Testis (tissue), 3 donors: ENCODE results near the gene PRPH. TPM values are rescaled to one million over a fixed set of nuclear protein-coding genes. Genes with fewer than 3 reads are reported as not detected.

Source experiments
- DNase-seq: peaks from one replicate; pipeline ENCODE4 v3.0.0-alpha.2; 2019
- H3K27ac ChIP-seq, 2 donors: fragments of 200-600 bp; sonication (generic); one replicate each; pipeline ENCODE4 v1.5.1; 2019
- H3K27me3 ChIP-seq: fragments of 200-600 bp; sonication (generic); one replicate; pipeline ENCODE4 v1.5.1; 2019
- H3K36me3 ChIP-seq: fragments of 200-600 bp; sonication (generic); one replicate; pipeline ENCODE4 v1.5.1; 2017; ENCODE audit warnings: low read depth; ENCODE audit errors: missing control alignments
- H3K4me1 ChIP-seq: fragments of 200-600 bp; sonication (generic); one replicate; pipeline ENCODE4 v1.5.1; 2019
- H3K4me3 ChIP-seq, 2 donors: fragments of 200-600 bp; sonication (generic); one replicate each; pipeline ENCODE4 v1.5.1; 2017 to 2019
- H3K9me3 ChIP-seq: fragments of 200-600 bp; sonication (generic); one replicate; pipeline ENCODE4 v1.5.1; 2017
- CTCF ChIP-seq, 3 experiments: fragments of 450-650 bp in 2 of 3; fragments of 200-600 bp in 1 of 3; sonication (generic) in 1 of 3; IDR thresholded peaks; one replicate each; pipeline ENCODE4 v1.5.1; 2016 to 2019; ENCODE audit warnings: antibody characterized with exemption in 3 of 3, mild to moderate bottlenecking in 2 of 3, moderate library complexity in 1 of 3
- POLR2A ChIP-seq: fragments of 450-650 bp; IDR thresholded peaks from one replicate; pipeline ENCODE4 v1.6.1; 2017; ENCODE audit warnings: antibody characterized with exemption, mild to moderate bottlenecking, moderate library complexity
- WGBS, 2 donors: methylation state at CpG; one replicate each; pipeline ENCODE4 v1.1.5; 2018; 5-methylcytosine and 5-hydroxymethylcytosine counted together
- intact Hi-C: fragments of 100-400 bp; cut with DNase I; formaldehyde crosslinking; loops from one replicate; pipeline ENCODE4 v1.15.1; 2023; ENCODE audit warnings: low total_unique reads
- polyA plus RNA-seq: library from polyadenylated mRNA; stranded (reverse); fragments of 350-450 nt; fragmentation: Illumina TruSeq; extraction: RNeasy Lipid Tissue Mini Kit (QIAGEN cat#74804); gene quantifications from one replicate; pipeline ENCODE4 v1.2.3, GENCODE V29; 2014; ENCODE audit warnings: low read depth, low replicate concordance; ENCODE audit not compliant: insufficient read depth
- total RNA-seq, 2 donors: library from RNA; depleted of rRNA; stranded (reverse); fragments of >200 nt; gene quantifications; one replicate each; pipeline ENCODE4 v1.2.3, GENCODE V29; 2016

Gene PRPH
- total and polyA plus RNA-seq, 3 donors from 2014 or later: 36.5 to 112 (median 50.0) TPM

- Histone ChIP-seq H3K4me1 (peaks cover 20% of the 10 kb centered on the region), H3K9me3 (no peaks in the 10 kb centered on the region), H3K36me3 (no peaks in the 10 kb centered on the region), H3K27ac (no peak overlapping the region), H3K27me3 (no peaks in the 10 kb centered on the region), H3K4me3 (peak overlapping the region; percentile 26 to 38)
- TF ChIP-seq POLR2A (no peak), CTCF (IDR thresholded peaks at IDR 0.05) (peak; percentile 44 to 73 (median 62))
- peak; percentile 64 for DNase-seq
- WGBS, 2 donors: 17 to 24% methylated on average over 14 to 54 of the region's 54 CpGs
- intact Hi-C loops: no loop called here
These were observed 1.3 kb downstream of the PRPH start for GRCh38 chr12:49296034-49296835.

- Histone ChIP-seq H3K4me3 (peak overlapping the region; percentile 26 to 38), H3K9me3 (no peaks in the 10 kb centered on the region), H3K4me1 (peaks cover 20% of the 10 kb centered on the region), H3K36me3 (no peaks in the 10 kb centered on the region), H3K27ac (no peak overlapping the region), H3K27me3 (no peaks in the 10 kb centered on the region)
- TF ChIP-seq CTCF (IDR thresholded peaks at IDR 0.05) (no peak), POLR2A (no peak)
- peak; percentile 45 for DNase-seq
- WGBS, 2 donors: 10 to 17% methylated on average over 9 to 77 of the region's 77 CpGs
- intact Hi-C loops: no loop called here
These were observed 2.1 kb downstream of the PRPH start for GRCh38 chr12:49296836-49297694.

- Histone ChIP-seq H3K27me3 (no peaks in the 10 kb centered on the region), H3K36me3 (no peaks in the 10 kb centered on the region), H3K4me1 (peaks cover 20% of the 10 kb centered on the region), H3K4me3 (peak overlapping the region in 1 of 2 donors; percentile 38), H3K27ac (no peak overlapping the region), H3K9me3 (no peaks in the 10 kb centered on the region)
- no peak for DNase-seq
- WGBS, 2 donors: 13 to 16% methylated on average over 8 of the region's 8 CpGs
- no peak for TF ChIP-seq POLR2A
- no peak for TF ChIP-seq CTCF (IDR thresholded peaks at IDR 0.05)
- intact Hi-C loops: no loop called here
These were observed 2.7 kb downstream of the PRPH start for GRCh38 chr12:49297695-49298060.

- H3K4me3 ChIP-seq: no peak overlapping the region
- peak; percentile 26 for DNase-seq
- no peak for TF ChIP-seq CTCF (IDR thresholded peaks at IDR 0.05)
- TF ChIP-seq POLR2A: no peak
- H3K27ac ChIP-seq: no peak overlapping the region
- H3K27me3 ChIP-seq: no peaks in the 10 kb centered on the region
- no peaks in the 10 kb centered on the region for H3K9me3 ChIP-seq
- H3K4me1 ChIP-seq: peaks cover 20% of the 10 kb centered on the region
- WGBS, 2 donors: 51 to 62% methylated on average over 6 of the region's 6 CpGs
- intact Hi-C loops: no loop called here
- H3K36me3 ChIP-seq: no peaks in the 10 kb centered on the region
These were observed 3.2 kb downstream of the PRPH start for GRCh38 chr12:49298160-49298559.
